Hepatocyte (in vitro differentiated cells): ENCODE results near the gene NAA80.

ENCODE experiments used
- CTCF ChIP-seq: fragments of 200-600 bp; sonication (generic); IDR thresholded peaks from 2 replicates; pipeline ENCODE4 v1.5.1; 2016; ENCODE audit warnings: antibody characterized with exemption, mild to moderate bottlenecking; ENCODE audit not compliant: poor library complexity
- EZH2 ChIP-seq: fragments of 200-600 bp; sonication (generic); IDR thresholded peaks from 2 replicates; pipeline ENCODE4 v1.6.1; 2016; ENCODE audit warnings: antibody characterized with exemption, mild to moderate bottlenecking, borderline replicate concordance
- EZH2phosphoT487 ChIP-seq: fragments of 200-600 bp; sonication (generic); IDR thresholded peaks from one replicate; pipeline ENCODE4 v1.6.1; 2018; ENCODE audit warnings: antibody characterized with exemption, mild to moderate bottlenecking, low read depth, moderate library complexity; ENCODE audit not compliant: unreplicated experiment, severe bottlenecking

DNA sequence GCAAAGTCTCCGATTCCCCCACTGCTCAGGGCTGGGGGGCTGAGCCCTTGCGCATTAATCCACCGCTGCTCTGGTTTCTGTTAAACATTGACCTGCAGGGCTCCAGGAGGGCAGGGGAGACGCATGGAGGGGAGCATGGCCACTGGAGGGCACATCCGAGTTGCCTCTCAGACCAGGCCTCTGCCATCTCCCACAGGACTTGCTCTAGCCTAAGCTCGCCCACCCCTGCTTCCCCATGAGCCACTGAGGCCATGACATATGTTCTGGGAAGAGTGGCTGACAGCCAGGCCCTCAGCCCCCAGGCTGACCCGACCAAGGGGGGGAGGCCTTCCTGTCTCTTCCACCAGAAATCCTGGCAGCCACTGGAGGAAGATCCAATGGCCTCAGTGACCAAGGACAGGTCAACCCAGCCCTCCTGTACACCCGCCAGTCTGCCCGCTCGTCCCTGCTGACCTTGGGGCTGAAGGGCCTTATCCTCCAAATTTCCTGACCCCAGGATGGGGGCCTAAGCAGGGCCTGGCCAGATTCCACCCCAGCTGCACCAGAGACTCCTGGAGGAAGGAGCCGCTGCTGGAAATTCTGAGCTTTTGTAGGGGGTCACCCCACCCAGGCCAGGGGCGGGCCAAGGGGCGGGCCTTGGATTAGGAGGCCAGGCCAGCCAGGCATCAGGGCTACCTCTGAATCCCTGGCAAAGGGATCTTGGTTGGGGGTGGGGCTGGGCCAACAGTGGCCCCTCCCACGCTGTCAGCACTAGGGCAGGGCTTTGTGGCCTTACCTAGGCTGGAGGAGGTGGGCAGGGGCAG is 4.0 kb upstream of the NAA80 start, which contains the start of gene HYAL1:
- TF ChIP-seq CTCF: peak; percentile 18
- no peak for TF ChIP-seq EZH2
- TF ChIP-seq EZH2phosphoT487: no peak
